ENCODE data around the gene PTEN. TPM values are rescaled to one million over a fixed set of nuclear protein-coding genes. Genes with fewer than 3 reads are reported as not detected.

PTEN gene
- total RNA-seq, 1 donor from 2014 or later, result 96.3 TPM

DNA sequence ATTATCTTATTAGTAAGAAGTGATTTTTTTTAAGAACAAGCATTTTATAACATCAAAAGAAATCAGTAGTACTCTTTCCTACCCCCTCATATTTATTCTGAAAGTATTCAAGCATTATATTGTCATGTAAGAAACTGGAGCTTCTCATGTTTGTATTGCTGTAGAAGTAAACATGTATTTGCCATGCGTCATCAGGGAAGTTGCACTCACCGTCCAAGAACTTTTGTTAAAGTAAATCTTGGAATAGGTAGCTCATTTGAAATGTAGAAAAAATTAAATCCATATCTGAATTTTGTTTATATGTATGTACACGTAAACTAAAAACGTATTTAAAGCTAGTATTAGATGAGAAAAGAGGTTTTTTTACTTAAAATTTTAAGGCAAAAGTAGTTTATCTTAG, 96.8 kb downstream of the PTEN start:
- no peak overlapping the region for H3K4me3 ChIP-seq
- DNase-seq (ENCODE audit: low spot score in 2 of 2), result no peak
- peaks cover 0 to 23% of the 10 kb centered on the region in 2 donors for H3K4me1 ChIP-seq
- H3K9me3 ChIP-seq, result no peaks in the 10 kb centered on the region
- intact Hi-C loops (cut with DNase I), result loop anchor here (2.0 to 5.0 kb wide), 2 partner anchors 97 to 207 kb away; partner anchors contain the start of genes KLLN and PTEN
- H3K27me3 ChIP-seq, result no peaks in the 10 kb centered on the region
- TF ChIP-seq, protein P1, sequence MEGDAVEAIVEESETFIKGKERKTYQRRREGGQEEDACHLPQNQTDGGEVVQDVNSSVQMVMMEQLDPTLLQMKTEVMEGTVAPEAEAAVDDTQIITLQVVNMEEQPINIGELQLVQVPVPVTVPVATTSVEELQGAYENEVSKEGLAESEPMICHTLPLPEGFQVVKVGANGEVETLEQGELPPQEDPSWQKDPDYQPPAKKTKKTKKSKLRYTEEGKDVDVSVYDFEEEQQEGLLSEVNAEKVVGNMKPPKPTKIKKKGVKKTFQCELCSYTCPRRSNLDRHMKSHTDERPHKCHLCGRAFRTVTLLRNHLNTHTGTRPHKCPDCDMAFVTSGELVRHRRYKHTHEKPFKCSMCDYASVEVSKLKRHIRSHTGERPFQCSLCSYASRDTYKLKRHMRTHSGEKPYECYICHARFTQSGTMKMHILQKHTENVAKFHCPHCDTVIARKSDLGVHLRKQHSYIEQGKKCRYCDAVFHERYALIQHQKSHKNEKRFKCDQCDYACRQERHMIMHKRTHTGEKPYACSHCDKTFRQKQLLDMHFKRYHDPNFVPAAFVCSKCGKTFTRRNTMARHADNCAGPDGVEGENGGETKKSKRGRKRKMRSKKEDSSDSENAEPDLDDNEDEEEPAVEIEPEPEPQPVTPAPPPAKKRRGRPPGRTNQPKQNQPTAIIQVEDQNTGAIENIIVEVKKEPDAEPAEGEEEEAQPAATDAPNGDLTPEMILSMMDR (IDR thresholded peaks at IDR 0.05), result no peak
- H3K36me3 ChIP-seq, result peaks cover 0 to 18% of the 10 kb centered on the region in 2 donors
- H3K27ac ChIP-seq, result peak overlapping the region; percentile 19 to 63

DNA sequence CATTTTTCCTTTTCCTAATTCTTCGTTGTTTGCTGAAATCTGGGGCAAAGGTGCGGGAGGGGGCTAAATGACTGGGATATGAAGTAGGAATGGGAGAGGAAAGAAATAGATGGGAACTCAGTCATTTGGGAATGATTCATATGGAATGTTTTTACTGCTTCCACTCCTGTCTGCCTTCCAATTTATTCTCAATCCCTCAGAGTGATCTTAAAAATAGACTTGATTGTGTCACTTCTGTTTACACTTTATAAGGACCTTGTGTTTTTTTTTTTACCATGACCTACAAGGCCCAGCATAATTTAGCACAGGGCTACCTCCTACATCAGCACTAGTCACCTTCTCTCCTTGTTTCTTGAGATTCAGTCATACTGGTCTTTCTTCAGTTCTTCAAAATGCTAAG, 97.9 kb downstream of the PTEN start:
- H3K36me3 ChIP-seq, result peaks cover 0 to 18% of the 10 kb centered on the region in 2 donors
- no peak overlapping the region for H3K4me3 ChIP-seq
- H3K27ac ChIP-seq, result peak overlapping the region; percentile 63 to 73
- no peak for DNase-seq (ENCODE audit: low spot score in 2 of 2)
- peaks cover 0 to 23% of the 10 kb centered on the region in 2 donors for H3K4me1 ChIP-seq
- H3K27me3 ChIP-seq, result no peaks in the 10 kb centered on the region
- TF ChIP-seq, protein P1 (IDR thresholded peaks at IDR 0.05), result no peak
- no peaks in the 10 kb centered on the region for H3K9me3 ChIP-seq
- intact Hi-C loops (cut with DNase I), result loop anchor here (1.0 to 5.0 kb wide), 3 partner anchors 80 to 206 kb away; partner anchors contain the start of genes KLLN and PTEN

DNA sequence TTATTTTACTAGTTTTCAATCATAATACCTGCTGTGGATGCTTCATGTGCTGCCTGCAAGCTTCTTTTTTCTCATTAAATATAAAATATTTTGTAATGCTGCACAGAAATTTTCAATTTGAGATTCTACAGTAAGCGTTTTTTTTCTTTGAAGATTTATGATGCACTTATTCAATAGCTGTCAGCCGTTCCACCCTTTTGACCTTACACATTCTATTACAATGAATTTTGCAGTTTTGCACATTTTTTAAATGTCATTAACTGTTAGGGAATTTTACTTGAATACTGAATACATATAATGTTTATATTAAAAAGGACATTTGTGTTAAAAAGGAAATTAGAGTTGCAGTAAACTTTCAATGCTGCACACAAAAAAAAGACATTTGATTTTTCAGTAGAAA, 103.0 kb downstream of the PTEN start:
- Histone ChIP-seq H3K27ac (no peak overlapping the region), H3K27me3 (no peaks in the 10 kb centered on the region), H3K9me3 (no peaks in the 10 kb centered on the region), H3K4me1 (peaks cover 0 to 10% of the 10 kb centered on the region in 2 donors), H3K4me3 (no peak overlapping the region), H3K36me3 (peaks cover 0 to 10% of the 10 kb centered on the region in 2 donors)
- no peak for DNase-seq (ENCODE audit: low spot score in 2 of 2)
- TF ChIP-seq, protein P1 (IDR thresholded peaks at IDR 0.05), result no peak
- intact Hi-C loops (cut with DNase I), result no loop called here

DNA sequence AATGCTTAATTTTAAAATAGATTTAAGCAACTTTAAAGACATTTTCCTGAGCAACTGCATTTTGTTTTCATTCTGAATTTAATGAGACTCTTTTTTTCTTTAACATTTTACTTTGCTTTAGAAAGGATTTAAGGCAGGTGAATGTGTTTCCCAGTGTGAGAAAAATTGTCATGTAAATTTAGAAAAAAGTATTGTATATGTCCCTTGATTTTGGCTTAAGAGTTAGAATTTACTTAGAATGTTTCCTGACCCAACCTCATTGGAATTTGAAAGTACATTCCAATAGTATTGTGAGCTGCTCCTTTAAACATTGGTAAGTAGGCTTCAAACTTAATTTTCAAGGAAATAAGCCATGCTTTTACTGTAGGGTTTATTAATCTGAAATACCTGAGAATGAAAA, 110.2 kb downstream of the PTEN start:
- TF ChIP-seq, protein P1 (IDR thresholded peaks at IDR 0.05), result no peak
- Histone ChIP-seq H3K9me3 (no peaks in the 10 kb centered on the region), H3K27ac (no peak overlapping the region), H3K36me3 (no peaks in the 10 kb centered on the region), H3K4me3 (no peak overlapping the region), H3K4me1 (peaks cover 0 to 3% of the 10 kb centered on the region in 2 donors), H3K27me3 (no peaks in the 10 kb centered on the region)
- no peak for DNase-seq (ENCODE audit: low spot score in 2 of 2)
- intact Hi-C loops (cut with DNase I), result loop anchor here (2.0 kb wide), 1 partner anchor 39 kb away; no protein-coding TSS in a partner anchor

DNA sequence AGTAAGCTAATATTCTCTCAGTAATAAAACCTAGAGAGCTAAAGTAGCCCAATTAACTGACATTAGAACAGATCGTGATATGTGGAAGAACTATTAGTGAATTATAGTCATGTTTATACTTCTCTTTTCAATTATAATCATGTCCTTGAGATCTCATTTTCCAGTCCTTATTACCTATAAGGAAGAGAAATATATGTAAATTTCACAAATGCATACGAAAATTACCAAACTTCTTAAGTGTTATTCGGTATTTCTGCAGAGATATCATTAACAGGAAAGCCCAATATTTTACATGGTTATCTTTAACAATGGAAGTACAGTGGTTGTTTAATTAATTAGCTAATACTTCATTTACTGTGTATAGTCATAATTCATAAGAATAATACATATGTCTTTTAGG, 110.7 kb downstream of the PTEN start:
- Histone ChIP-seq H3K27me3 (no peaks in the 10 kb centered on the region), H3K27ac (no peak overlapping the region), H3K9me3 (no peaks in the 10 kb centered on the region), H3K4me1 (peaks cover 0 to 3% of the 10 kb centered on the region in 2 donors), H3K36me3 (no peaks in the 10 kb centered on the region), H3K4me3 (no peak overlapping the region)
- no peak for DNase-seq (ENCODE audit: low spot score in 2 of 2)
- TF ChIP-seq, protein P1 (IDR thresholded peaks at IDR 0.05), result no peak
- intact Hi-C loops (cut with DNase I), result no loop called here

DNA sequence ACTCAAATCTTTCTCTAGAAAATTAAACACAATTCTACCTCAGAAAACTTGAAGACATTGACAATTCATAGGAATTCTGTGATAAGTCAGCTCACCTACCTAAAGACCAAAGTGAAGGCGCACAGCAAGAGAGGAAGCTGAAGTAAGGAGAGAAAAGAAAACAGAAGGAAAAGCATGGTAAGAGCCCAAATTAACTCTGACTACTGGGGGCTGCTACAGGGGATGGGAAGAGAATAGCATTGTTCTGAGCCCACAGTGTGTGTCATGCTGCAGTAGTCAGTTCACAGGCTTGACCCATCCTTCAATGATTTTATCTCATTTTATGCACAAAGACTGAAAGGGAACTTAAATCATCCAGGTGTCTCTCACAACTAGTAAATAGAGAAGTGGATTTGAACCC, 111.3 kb downstream of the PTEN start:
- H3K27ac ChIP-seq, result no peak overlapping the region
- no peaks in the 10 kb centered on the region for H3K36me3 ChIP-seq
- intact Hi-C loops (cut with DNase I), result no loop called here
- no peaks in the 10 kb centered on the region for H3K27me3 ChIP-seq
- TF ChIP-seq, protein P1 (IDR thresholded peaks at IDR 0.05), result no peak
- no peak overlapping the region for H3K4me3 ChIP-seq
- H3K9me3 ChIP-seq, result no peaks in the 10 kb centered on the region
- no peaks in the 10 kb centered on the region for H3K4me1 ChIP-seq
- no peak for DNase-seq (ENCODE audit: low spot score in 2 of 2)

All from ascending aorta (tissue), 2 donors.